Measurements from ENCODE around the gene CYB5A. TPM values are rescaled to one million over a fixed set of nuclear protein-coding genes. Genes with fewer than 3 reads are reported as not detected.
A peak's percentile ranks its signal among the peaks of the same experiment; 100 is the strongest.

Gene CYB5A
- total RNA-seq, 1 donor from 2014 or later = 38.1 TPM

GRCh38 chr18:74281011-74281979 is 10.5 kb downstream of the CYB5A start:
- peaks cover 2% of the 10 kb centered on the region for H3K36me3 Mint-ChIP-seq (ENCODE audit: low read depth)
- no peaks in the 10 kb centered on the region for H3K9me3 Mint-ChIP-seq
- peak overlapping the region; percentile 83 for H3K27ac Mint-ChIP-seq (ENCODE audit: unreplicated experiment)
- peak overlapping the region; percentile 24 for H3K4me3 Mint-ChIP-seq
- H3K27me3 Mint-ChIP-seq (ENCODE audit: low read depth) = no peaks in the 10 kb centered on the region
- TF ChIP-seq CTCF (conservative IDR thresholded peaks at IDR 0.05) = no peak
- H3K4me1 Mint-ChIP-seq = peaks cover 47% of the 10 kb centered on the region
- DNase-seq (ENCODE audit: low read depth, low spot score) = no peak

GRCh38 chr18:74278983-74279382 is 12.8 kb downstream of the CYB5A start:
- TF ChIP-seq CTCF (conservative IDR thresholded peaks at IDR 0.05) = no peak
- peaks cover 41% of the 10 kb centered on the region for H3K4me1 Mint-ChIP-seq
- H3K4me3 Mint-ChIP-seq = no peak overlapping the region
- H3K36me3 Mint-ChIP-seq (ENCODE audit: low read depth) = peaks cover 2% of the 10 kb centered on the region
- no peaks in the 10 kb centered on the region for H3K9me3 Mint-ChIP-seq
- H3K27me3 Mint-ChIP-seq (ENCODE audit: low read depth) = no peaks in the 10 kb centered on the region
- H3K27ac Mint-ChIP-seq (ENCODE audit: unreplicated experiment) = no peak overlapping the region
- no peak for DNase-seq (ENCODE audit: low read depth, low spot score)

GRCh38 chr18:74278058-74278457 is 13.7 kb downstream of the CYB5A start:
- H3K27me3 Mint-ChIP-seq (ENCODE audit: low read depth) = no peaks in the 10 kb centered on the region
- peaks cover 2% of the 10 kb centered on the region for H3K36me3 Mint-ChIP-seq (ENCODE audit: low read depth)
- no peak overlapping the region for H3K27ac Mint-ChIP-seq (ENCODE audit: unreplicated experiment)
- no peak overlapping the region for H3K4me3 Mint-ChIP-seq
- no peaks in the 10 kb centered on the region for H3K9me3 Mint-ChIP-seq
- no peak for DNase-seq (ENCODE audit: low read depth, low spot score)
- H3K4me1 Mint-ChIP-seq = peaks cover 34% of the 10 kb centered on the region
- TF ChIP-seq CTCF (conservative IDR thresholded peaks at IDR 0.05) = no peak

GRCh38 chr18:74277296-74277695 is 14.5 kb downstream of the CYB5A start:
- H3K9me3 Mint-ChIP-seq = no peaks in the 10 kb centered on the region
- H3K27ac Mint-ChIP-seq (ENCODE audit: unreplicated experiment) = no peak overlapping the region
- H3K4me3 Mint-ChIP-seq = no peak overlapping the region
- no peaks in the 10 kb centered on the region for H3K27me3 Mint-ChIP-seq (ENCODE audit: low read depth)
- TF ChIP-seq CTCF (conservative IDR thresholded peaks at IDR 0.05) = no peak
- peaks cover 26% of the 10 kb centered on the region for H3K4me1 Mint-ChIP-seq
- peaks cover 2% of the 10 kb centered on the region for H3K36me3 Mint-ChIP-seq (ENCODE audit: low read depth)
- DNase-seq (ENCODE audit: low read depth, low spot score) = no peak

GRCh38 chr18:74276609-74277008 is 15.2 kb downstream of the CYB5A start:
- Mint-ChIP-seq H3K4me3 (no peak overlapping the region), H3K36me3 (ENCODE audit: low read depth) (peaks cover 2% of the 10 kb centered on the region), H3K4me1 (peaks cover 20% of the 10 kb centered on the region), H3K27ac (ENCODE audit: unreplicated experiment) (no peak overlapping the region), H3K27me3 (ENCODE audit: low read depth) (no peaks in the 10 kb centered on the region), H3K9me3 (no peaks in the 10 kb centered on the region)
- no peak for TF ChIP-seq CTCF (conservative IDR thresholded peaks at IDR 0.05)
- DNase-seq (ENCODE audit: low read depth, low spot score) = no peak
